ENCODE measurements around the gene CTU1. TPM values are rescaled to one million over a fixed set of nuclear protein-coding genes. Genes with fewer than 3 reads are reported as not detected.
"Not testable (repeated sequence)": the region's sequence is repeated elsewhere in the genome, so short reads cannot be mapped to it uniquely, and the experiment has no call there.

Gene CTU1
- 20.7 and 22.1 TPM in 2 replicates for total RNA-seq (2014; rRNA removed; shearing (Covaris generic); ENCODE audit: low replicate concordance)

DNA sequence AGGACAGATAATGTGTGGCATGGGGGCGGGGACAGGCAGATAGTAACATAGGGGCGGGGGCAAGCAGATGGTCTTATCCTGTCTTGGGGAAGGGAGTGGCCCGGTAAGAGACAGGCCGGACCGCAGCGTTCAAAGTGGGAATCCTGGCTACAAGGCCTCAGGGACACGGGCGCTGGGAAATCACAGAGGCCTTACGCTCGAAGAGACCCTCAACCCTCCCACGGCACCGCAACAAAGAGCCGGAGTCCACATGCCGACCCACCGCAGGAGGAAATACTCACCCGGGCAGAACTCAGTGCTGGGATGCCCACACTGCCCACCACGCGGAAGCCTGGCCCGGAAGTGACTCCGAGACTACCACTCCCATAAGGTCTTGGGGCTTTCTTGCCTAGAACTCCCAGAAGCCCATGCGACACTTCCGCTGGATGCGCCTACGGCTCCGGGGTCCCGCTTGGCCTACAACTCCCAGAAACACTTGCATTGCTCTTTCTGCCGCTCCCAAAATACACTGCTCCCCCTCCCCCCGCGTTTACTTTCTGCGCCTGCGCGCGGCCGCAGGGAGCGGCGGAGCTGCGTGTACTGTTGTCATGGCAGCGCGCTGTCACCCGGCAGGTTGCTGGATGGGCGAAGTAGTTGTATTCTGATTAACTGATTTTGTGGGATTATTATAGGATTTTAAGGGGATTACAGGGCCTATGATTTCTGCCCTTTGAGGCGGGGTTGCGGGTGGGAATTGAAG lies at the start of gene CTU1:
Gene CTU1, minus strand, starts transcription at position 344 of the 739 bp plus-strand sequence. CDS start 3,840 bp downstream, outside the sequence.
- in situ Hi-C loops (cut with HindIII; ENCODE audit: low pct_unique_long_range_greater_than_20kb, low sequenced_read_pairs): no loop called here
- peak; percentile 99 for DNase-seq (ENCODE audit: low read depth)

DNA sequence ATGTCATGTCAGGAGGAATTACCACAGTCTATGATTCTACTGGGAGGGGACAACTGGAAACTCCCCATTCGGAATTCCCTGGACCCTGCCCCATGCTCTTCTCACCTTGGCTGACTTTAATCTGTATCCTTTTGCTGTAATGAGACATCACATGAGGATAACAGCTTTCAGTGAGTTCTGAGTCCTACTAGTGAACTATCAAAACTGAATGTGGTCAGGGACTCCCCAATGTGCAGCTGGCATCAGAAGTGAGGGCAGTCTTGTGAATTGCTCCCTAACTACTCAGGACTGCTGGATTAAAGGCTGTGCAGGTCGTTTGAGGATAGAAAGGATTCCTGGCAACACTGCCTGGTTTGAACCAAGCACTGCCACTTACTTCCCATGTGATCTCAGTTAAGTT lies 49.1 kb upstream of the CTU1 start:
- in situ Hi-C loops (cut with HindIII; ENCODE audit: low pct_unique_long_range_greater_than_20kb, low sequenced_read_pairs): no loop called here
- no peak for DNase-seq (ENCODE audit: low read depth)

DNA sequence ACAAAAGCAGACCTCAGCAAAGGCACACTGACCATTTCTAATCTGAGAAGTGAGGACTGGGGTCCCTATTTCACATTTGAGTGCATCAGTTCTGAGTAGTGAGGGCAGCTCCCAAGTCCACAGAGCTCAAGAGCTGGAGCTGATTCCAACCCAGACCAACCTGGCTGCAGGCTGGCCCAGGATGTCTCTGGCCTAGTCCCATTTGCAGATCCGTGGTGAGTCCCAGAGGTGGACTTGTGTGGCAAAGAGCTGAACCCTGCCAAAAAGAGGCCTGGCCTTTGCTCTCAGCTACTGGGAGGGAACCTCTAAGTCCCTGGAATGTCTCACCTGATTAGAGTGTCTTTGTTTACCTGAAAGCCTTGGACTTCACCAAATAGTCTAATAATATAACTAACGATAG lies 48.5 kb upstream of the CTU1 start:
- in situ Hi-C loops (cut with HindIII; ENCODE audit: low pct_unique_long_range_greater_than_20kb, low sequenced_read_pairs): no loop called here
- no peak for DNase-seq (ENCODE audit: low read depth)

DNA sequence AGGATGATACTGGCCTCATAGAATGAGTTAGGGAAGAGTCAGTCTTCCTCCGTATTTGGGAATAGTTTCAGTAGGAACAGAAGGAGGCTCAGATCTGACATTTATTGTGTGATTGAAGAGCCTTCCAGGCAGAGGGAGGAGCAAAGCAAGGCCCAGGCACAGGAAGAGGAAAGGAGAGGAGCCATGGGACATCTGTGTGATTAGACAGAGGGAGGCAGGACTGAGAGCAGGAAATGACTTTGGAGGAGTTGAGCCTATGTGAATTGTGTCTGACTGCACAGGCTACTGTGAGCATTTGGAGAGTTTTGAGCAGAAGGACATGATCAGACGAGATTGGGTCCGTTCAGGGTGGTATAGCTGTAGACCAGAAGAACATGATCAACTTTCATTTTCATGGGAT lies 42.4 kb upstream of the CTU1 start:
- no peak for DNase-seq (ENCODE audit: low read depth)
- in situ Hi-C loops (cut with HindIII; ENCODE audit: low pct_unique_long_range_greater_than_20kb, low sequenced_read_pairs): no loop called here

DNA sequence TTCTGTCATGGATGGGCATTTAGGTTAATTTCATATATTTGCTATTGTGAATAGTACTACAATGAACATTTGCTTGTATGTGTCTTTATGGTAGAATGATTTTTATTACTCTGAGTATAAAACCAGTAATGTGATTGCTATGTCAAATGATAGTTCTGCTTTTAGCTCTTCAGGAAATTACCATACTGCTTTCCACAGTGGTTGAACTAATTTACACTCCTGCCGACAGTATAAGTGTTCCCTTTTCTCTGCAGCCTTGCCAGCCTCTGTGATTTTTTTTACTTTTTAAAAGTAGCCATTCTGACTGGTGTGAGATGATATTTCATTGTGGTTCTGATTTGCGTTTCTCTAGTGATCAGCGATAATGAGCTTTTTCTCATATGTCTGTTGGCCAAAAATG lies 40.4 kb upstream of the CTU1 start:
- in situ Hi-C loops (cut with HindIII; ENCODE audit: low pct_unique_long_range_greater_than_20kb, low sequenced_read_pairs): no loop called here

DNA sequence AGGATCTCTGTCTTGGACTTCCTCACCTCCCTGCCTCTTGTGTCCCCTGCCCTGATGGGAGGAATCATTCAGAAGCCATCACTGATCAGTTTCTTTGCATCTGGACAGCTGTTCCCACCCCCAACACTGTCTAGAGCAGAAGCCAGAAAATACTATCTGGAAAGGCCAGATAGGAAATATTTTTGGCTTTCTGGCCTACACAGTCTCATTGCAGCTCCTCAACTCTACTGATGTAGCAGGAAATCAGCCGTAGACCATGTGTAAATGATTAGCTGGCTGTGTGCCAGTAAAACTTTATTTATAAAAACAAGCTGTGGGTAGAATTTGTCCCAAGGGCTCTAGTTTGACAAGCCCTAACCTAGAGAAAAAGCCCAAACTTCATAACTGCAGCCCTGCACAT lies 39.5 kb upstream of the CTU1 start:
- in situ Hi-C loops (cut with HindIII; ENCODE audit: low pct_unique_long_range_greater_than_20kb, low sequenced_read_pairs): no loop called here
- no peak for DNase-seq (ENCODE audit: low read depth)

More for the DNA sequence above, 40.4 kb upstream of the CTU1 start:
- no peak for DNase-seq (ENCODE audit: low read depth)

DNA sequence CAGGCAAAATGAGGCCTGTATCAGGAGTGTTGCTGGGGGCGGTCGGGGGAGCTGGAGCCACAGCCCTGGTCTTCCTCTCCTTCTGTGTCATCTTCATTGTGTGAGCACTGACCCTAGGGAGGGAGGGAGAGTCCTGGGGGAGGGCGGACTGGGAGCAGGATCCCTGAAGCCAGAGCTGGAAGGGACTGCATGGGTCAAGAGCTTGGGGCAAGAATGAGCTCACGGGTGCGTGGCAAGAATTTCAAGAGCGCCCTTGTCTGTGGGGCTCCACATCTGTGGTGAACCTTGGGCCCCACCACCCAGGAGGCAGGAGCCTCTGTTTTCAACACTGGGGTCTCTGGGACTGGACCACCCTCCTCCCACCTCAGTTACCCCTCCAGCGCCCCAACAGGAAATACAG lies 38.5 kb upstream of the CTU1 start:
- in situ Hi-C loops (cut with HindIII; ENCODE audit: low pct_unique_long_range_greater_than_20kb, low sequenced_read_pairs): no loop called here
- no peak for DNase-seq (ENCODE audit: low read depth)

DNA sequence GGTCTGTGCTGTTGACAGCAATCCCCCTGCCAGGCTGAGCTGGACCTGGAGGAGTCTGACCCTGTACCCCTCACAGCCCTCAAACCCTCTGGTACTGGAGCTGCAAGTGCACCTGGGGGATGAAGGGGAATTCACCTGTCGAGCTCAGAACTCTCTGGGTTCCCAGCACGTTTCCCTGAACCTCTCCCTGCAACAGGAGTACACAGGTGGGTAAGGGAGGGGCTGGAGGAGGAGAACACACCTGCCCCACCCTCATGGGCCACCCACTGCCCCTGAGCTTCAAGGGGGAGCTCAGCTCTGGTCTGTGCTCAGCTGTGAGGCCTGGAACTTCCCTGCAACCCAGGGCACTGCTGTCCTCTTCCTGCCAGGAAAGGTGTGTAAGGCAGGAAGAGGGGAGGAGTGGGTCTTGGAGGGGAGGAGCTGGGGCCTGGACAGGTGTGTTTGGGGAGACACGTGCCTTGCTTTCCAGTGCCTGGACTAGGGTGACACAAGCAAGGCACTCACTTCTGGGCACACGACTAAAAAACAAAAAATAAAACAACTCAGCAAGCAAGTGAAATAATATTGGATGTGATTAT lies 37.8 kb upstream of the CTU1 start:
- DNase-seq (ENCODE audit: low read depth): no peak
- in situ Hi-C loops (cut with HindIII; ENCODE audit: low pct_unique_long_range_greater_than_20kb, low sequenced_read_pairs): no loop called here

DNA sequence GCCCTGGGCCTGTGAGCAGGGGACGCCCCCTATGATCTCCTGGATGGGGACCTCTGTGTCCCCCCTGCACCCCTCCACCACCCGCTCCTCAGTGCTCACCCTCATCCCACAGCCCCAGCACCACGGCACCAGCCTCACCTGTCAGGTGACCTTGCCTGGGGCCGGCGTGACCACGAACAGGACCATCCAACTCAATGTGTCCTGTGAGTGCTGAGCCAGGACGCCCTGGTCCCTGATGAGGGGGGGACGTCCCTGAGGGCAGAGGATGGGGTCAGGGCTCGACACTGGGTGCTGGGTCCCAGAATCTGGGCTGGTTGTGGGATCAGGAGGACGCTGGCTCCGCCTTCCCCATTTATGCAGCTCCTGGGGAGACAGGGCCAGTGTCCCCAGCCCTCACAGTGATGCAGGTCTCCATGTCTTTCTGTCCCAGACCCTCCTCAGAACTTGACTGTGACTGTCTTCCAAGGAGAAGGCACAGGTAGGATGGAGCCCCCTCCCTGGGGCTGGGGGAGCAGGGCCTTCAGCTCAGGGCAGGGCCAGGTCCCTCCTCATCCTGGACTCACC lies 36.4 kb upstream of the CTU1 start:
- no peak for DNase-seq (ENCODE audit: low read depth)
- in situ Hi-C loops (cut with HindIII; ENCODE audit: low pct_unique_long_range_greater_than_20kb, low sequenced_read_pairs): no loop called here

DNA sequence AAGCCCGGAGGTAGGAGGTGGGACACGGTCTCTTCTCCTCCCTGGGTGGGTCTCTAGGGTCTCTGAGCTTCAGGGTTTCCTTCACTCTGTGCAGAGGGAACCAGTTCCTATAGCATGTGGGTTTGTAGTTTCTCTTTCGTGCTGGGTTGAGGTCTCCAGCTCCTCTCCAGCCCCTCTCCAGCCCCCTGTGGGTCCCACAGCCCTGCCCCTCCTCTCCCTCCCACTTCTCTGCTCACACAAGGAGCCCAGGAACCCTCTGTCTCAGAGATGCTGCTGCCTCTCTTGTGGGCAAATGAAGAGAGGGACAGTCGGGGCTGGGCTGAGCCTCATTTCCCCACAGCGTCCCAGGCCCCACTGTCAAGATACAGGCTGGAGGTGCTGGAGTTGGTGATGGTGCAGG lies 35.3 kb upstream of the CTU1 start:
- in situ Hi-C loops (cut with HindIII; ENCODE audit: low pct_unique_long_range_greater_than_20kb, low sequenced_read_pairs): no loop called here
- DNase-seq (ENCODE audit: low read depth): no peak

DNA sequence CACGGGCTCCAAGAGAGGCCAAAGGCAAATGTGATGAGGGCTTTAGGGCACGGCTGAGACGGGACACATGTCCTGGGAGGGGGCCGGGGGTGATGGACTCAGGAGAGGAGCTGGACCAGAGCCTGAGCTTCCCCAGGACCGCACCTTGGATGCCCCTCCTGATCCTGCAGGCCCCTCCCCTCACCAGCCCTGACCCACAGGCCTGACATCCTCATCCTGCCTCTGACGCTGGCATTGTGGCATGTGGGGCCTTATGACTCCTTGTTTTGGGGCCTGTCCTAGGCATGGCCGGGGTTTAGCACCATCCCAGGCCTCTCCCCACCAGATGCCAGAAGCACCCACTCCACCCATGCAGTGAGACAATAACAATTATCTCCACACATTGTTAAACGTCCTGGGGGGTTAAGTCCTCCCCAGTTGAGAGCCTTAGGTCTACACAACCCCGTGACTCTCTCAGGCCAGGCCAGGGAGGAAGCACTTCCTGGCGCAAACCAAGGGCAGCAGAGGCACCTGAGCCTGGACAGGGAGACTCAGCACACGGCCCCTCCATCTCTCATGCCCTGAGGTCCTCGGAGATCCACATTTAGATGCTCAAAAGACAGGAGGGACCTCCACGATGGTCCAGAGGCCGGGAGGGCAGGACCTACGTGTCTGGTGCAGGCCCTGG lies 34.7 kb upstream of the CTU1 start:
- DNase-seq (ENCODE audit: low read depth); in situ Hi-C loops (cut with HindIII; ENCODE audit: low pct_unique_long_range_greater_than_20kb, low sequenced_read_pairs): not testable (repeated sequence)

DNA sequence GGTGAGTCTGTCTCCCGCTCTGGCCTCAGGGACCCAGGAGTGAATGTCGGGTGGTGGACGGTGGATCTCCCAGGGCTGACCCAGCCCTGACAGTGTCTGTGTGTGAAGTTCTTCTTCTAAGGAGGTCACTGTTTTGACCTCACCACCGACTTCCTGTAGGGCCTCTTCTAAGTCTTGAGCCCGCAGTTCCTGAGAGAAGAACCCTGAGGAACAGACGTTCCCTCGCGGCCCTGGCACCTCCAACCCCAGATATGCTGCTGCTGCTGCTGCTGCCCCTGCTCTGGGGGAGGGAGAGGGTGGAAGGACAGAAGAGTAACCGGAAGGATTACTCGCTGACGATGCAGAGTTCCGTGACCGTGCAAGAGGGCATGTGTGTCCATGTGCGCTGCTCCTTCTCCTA lies 33.9 kb upstream of the CTU1 start, which contains the start of gene SIGLEC7:
Gene SIGLEC7, plus strand, starts transcription at position 183 of the 400 bp plus-strand sequence. Its CDS starts 69 bp downstream, at position 252.
- DNase-seq (ENCODE audit: low read depth): no peak
- in situ Hi-C loops (cut with HindIII; ENCODE audit: low pct_unique_long_range_greater_than_20kb, low sequenced_read_pairs): no loop called here

DNA sequence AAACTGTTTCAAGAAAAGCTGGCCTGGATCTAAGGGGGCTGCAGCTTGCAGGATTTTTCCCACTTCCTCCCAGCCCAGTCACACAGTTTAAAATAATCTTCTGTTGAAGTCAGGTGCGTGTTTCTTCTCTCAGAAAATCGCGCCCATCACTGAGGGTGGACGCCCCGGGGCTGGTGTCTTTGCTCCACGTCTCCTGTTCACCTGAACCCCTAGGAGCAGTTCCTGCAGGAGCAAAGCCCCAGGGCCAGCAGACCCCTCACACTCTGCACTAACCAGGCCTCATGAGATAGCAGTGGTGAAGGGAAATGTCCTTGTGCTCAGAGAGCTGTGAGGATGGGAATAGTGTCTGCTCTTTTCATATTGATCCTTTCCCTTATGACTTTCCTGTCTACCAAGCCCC lies 33.0 kb upstream of the CTU1 start:
- no peak for DNase-seq (ENCODE audit: low read depth)
- in situ Hi-C loops (cut with HindIII; ENCODE audit: low pct_unique_long_range_greater_than_20kb, low sequenced_read_pairs): no loop called here

DNA sequence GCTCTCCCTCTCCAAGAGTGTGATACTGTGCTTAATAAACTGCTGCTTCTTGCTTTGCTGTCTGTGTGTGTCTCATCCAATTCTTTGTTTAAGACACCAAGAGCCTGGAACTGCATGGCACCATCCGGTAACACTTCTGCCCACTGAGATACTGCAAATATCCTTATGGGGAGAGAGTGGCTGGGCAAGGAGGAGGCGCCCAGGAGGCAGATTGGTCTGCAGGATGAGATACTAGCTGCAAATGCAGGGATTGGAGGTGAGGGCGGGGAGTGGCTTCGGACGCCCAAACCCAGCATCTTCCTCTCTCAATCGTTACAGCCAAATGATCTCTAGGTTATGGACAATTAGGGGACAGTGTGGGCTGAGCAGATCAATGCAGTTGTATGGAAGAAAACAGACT lies 32.2 kb upstream of the CTU1 start:
- DNase-seq (ENCODE audit: low read depth): no peak
- in situ Hi-C loops (cut with HindIII; ENCODE audit: low pct_unique_long_range_greater_than_20kb, low sequenced_read_pairs): no loop called here

DNA sequence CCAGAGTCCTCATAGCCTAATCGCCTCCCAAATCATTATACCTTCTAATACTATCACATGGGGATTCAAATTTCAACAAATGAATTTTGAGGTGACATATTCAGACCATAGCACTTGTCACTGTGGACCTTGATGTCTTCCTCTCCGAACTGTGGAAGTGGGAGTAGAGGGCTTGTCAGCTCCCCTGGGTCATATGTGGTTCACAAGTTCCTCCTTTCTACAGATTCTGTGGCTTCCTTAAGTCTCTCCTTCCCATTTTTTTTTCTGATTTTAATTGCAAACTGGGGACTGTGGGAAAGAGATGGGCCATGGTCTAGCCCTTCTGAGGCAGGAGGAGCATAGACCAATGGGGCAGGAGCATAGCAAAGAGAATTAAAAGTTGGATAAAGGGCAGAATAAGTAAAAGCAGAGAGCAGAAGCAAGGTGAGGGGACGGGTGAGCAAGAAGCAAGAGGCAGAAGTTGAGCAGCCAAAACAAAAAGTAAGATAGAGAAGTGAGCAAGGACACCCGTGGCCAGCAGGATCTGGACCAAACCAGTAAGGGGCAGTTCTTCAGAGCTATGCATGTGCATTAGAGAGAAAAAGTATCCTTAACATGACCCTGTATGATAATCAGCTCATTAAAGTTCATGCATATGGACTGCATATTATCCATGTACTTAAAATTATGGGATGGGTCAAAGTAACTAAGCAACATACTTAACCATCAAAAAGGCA lies 31.2 kb upstream of the CTU1 start:
- in situ Hi-C loops (cut with HindIII; ENCODE audit: low pct_unique_long_range_greater_than_20kb, low sequenced_read_pairs): no loop called here
- DNase-seq (ENCODE audit: low read depth): no peak

DNA sequence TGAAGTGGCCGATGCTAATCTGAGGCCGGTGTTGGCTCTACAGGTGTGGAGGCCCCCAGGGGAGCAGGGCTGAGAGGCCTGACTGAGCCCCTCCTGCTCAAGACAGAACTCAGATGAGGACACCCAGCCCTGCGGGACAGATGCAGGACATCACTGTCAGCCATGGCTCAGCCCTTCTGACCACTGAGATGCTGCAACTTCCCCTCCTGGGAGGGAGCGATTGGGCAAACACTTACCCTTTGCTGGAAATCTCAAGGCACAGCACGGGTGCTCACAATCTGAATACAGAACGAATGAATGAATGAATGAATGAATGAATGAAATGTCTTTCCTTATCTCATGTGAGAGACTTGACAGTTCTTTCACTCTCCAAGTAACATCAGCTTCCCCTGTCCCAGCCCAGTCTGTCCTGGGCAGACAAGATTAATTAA lies 30.4 kb upstream of the CTU1 start:
- no peak for DNase-seq (ENCODE audit: low read depth)
- in situ Hi-C loops (cut with HindIII; ENCODE audit: low pct_unique_long_range_greater_than_20kb, low sequenced_read_pairs): no loop called here

DNA sequence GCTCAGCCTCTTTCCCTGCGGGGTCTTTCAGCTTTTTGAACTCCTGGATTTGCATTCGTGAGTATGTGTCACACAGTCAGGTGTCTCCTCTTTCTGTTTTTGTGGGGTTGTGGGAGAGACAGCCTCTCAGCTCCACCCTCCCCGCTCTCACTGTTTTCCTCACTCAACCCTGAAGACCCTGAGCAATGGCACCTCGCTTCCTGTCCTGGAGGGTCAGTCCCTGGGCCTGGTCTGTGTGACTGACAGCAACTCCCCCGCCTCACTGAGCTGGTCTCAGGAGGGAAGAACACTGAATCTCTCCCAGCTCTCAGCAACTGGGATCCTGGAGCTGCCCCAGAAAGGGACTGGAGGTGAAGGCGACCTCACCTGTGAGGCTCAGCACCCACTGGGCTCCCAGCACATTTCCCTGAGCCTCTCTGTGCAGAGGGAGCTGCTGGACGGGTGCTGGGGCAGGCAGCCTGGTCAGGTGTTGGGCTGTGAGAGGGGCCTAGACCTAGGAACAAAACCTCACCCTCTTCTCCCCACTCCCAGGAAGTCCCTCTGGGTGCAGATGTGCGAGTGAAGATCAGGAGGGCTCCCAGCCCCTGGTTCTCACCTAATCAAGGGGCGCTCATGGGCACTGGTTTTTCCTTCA lies 29.7 kb upstream of the CTU1 start:
- no peak for DNase-seq (ENCODE audit: low read depth)
- in situ Hi-C loops (cut with HindIII; ENCODE audit: low pct_unique_long_range_greater_than_20kb, low sequenced_read_pairs): no loop called here
